Activated naive CD8-positive, alpha-beta T cell treated with anti-CD3 and anti-CD28 coated beads, Interleukin-2, amount 50 U/mL, for 16 hours (primary cell): ENCODE results near the gene WDR7.

ENCODE experiments used
- DNase-seq: peaks from one replicate; pipeline ENCODE4 v3.0.0-alpha.2; 2020; ENCODE audit warnings: low read depth, low spot score

Gene WDR7

DNA sequence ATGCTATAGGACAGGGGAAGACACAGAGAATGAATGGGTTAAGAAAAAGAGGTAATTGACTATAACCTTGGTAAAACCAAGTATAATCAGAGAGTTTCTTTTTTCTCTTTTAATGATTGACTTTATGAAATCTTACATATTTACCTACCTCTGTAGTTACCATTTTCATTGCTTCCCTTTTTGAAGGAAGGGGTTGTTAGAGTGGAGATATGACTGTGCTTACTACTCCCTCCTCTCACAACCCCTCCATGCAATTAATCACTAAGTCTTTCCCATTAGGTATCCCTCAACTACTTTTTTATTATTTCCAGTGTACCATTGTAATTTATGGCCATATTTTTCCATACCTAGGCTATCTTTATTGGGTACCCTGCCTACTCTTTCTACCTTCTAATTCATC is 71.4 kb downstream of the WDR7 start:
- no peak for DNase-seq

GRCh38 chr18:56723068-56723467 is 71.9 kb downstream of the WDR7 start:
- DNase-seq = no peak

DNA sequence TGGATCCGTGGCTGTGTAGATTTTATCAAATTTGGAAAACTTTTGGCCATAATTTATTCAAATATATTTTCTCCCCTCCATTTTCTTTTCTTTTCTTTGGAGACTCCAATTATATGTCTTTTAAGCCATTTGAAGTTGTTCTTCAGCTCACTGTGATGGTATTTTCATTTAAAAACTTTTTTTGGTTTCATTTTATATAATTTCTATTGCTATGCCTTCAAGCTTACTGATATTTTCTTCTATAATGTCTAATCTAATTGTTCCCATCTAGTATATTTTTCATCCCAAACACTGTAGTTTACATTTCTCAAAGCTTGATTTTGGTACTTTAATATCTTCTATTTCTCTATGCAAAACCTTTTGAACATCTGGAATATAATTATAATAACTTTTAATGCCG is 72.5 kb downstream of the WDR7 start:
- DNase-seq = no peak

DNA sequence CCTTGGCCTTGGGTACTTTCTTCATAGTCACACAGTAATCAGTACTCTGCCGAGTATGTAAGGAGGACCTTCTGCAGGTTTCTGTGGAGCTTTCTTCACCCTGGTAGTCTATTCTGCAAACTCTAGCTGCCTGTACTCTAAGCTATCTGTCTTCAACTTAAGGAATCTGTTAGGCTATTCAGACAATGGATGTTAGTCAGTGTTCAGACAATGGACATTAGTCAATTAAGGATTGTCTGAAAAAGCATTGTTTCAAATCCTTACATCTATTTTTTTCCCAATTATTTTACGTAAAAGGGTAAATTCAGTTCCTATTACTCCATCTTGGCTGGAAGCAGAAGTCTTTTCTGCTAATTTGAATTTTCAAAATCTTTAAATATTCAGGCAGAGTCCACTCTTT is 75.7 kb downstream of the WDR7 start:
- DNase-seq = no peak

DNA sequence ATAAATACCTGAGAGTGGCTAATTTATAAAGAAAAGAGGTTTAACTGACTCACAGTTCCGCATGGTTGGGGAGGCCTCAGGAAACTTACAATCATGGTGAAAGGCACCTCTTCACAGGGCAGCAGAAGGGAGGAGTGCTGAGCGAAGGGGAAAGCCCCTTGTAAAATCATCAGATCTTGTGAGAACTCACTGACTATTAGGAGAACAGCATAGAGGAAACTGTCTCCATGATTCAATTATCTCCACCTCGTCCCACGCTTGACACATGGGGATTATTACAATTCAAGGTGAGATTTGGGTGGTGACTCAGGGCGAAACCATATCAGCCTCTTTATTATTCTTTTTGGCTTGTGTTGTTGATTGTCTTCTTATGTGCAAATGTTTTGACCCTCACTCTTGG is 76.2 kb downstream of the WDR7 start:
- no peak for DNase-seq

GRCh38 chr18:56728741-56729140 is 77.6 kb downstream of the WDR7 start:
- no peak for DNase-seq

DNA sequence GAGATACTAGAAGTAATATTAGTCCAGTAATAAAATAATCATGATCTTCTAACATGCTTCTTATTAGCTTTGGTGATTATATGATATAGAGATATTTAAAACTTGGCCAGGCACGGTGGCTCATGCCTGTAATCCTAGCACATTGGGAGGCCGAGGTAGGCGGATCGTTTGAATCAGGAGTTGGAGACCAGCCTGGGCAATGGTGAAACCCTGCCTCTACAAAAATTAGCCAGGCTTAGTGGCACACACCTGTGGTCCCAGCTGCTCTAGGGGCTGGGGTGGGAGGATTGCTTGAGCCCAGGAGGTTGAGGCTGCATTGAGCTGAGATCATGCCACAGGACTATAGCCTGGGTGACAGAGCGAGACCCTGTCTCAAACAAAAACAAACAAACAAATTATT is 87.0 kb downstream of the WDR7 start:
- DNase-seq = no peak

DNA sequence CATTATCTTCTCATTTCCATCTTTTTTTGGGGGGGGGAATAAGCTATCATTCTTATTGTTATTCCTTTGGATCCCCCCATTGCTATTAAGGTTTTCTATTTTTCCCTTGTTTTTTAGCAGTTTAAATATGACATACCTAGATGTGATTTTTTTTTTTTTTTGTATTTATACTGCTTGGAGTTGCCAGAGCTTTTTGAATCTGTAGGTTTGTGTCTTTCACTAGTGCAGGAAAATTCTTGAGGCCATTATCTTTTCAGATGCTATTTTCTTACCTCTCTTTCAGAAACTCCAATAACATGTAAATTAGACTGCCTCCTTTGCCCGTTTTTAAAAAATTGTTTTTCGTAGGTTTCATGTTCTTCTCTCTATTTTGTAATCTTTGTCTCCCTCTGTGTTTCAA is 88.6 kb downstream of the WDR7 start:
- DNase-seq = no peak

- no peak for DNase-seq
Observed at GRCh38 chr18:56740645-56741044, 89.5 kb downstream of the WDR7 start.

DNA sequence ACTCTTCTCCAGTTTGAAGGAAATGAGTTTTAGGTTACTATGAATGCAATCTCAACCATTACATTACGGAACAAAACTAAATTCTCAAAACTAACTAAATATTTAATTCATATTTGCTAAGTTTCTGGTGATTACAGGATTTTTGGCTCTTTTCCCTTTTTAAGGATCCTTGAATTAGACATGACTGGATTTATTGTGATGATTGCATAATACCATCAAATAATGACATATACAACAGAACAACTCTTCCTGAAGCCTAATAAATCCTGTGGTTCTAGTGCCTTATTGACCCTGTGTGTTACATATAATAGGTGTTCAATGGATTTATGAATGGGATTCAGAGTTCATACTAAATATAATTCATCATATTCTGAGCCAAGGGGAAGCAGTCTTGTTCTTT is 90.5 kb downstream of the WDR7 start:
- no peak for DNase-seq

- no peak for DNase-seq
Observed at GRCh38 chr18:56743115-56743514, 92.0 kb downstream of the WDR7 start.

DNA sequence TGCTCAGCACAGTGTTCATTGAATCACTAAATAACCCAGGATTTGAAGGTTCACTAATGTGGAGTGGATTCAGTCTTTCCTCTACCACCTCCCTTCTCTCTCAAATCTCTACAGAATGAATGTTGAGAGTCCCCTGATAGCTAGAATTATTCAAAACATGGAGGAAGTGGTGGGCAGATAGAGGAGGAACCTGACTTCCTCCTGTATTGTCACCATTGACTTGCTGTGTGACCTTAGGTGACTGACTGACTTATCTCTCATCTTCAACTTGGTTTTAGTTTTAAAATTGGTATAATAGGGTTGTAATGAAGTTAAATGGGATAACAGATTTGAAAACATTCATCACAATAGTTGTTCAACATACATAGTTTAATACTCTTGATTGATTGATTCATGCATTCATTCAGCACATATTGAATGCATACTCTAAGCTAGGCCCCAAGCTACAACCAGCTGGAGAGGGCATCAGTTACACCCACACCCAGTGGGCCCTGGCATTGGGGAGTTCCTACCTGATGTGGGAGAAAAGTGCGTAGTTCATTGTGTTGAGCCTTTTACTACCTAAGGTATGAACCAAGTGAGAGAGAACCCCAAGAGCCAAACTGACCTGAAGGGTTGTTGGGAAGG is 96.0 kb downstream of the WDR7 start:
- no peak for DNase-seq

- no peak for DNase-seq
Observed at GRCh38 chr18:56747857-56748256, 96.7 kb downstream of the WDR7 start.

- DNase-seq = no peak
Observed at GRCh38 chr18:56748698-56749268, 97.6 kb downstream of the WDR7 start.

DNA sequence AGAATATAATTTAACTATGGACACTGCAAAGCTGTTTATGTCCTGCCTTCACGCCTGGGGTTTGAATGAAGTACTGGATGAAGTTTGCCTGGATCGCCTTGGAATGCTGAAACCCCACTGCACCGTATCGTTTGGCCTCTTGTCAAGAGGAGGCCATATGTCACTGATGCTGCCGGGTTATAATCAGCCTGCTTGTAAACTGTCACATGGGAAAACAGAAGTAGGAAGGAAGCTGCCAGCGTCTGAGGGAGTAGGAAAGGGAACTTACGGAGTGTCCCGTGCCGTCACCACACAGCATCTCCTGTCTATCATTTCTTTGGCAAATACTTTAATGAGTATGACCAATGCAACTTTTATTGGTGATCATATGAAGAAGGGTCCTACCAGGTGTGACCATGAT is 105.8 kb downstream of the WDR7 start:
- no peak for DNase-seq

DNA sequence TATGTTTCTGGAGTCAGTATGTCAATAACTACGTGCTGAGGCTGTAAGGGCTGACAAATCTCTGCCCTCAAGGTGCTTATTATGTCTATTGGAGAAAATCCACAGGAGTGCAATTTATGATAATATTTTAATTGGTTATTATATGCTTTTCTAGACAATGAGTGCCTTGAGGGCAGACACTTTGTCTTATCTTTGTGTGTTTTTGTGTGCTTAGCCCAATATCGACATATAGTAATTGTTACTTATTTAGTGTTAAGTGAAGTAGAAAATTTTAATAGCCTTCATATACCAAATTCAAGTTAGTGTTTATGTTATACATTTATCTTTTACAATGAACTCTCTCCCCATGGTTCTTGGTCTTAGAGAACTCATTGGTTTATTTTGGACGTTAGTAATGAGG is 118.9 kb downstream of the WDR7 start:
- DNase-seq = no peak

DNA sequence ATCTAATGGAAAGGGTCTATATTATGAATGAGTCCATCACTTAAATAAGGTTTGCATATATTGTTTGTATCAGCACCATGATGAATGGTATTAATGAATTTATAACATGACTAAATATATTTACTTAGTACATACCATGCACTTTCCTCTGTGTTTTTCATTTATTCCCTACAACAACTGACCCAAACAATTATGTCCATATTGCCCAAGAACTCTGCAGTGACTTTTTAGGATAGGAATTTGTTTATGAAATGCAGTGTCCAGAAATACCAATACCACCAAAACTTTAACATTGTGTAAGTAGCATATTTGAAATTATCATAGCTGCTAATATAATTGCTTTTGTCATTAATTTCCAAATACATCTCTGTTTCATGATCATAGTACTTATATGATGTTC is 119.7 kb downstream of the WDR7 start:
- no peak for DNase-seq

DNA sequence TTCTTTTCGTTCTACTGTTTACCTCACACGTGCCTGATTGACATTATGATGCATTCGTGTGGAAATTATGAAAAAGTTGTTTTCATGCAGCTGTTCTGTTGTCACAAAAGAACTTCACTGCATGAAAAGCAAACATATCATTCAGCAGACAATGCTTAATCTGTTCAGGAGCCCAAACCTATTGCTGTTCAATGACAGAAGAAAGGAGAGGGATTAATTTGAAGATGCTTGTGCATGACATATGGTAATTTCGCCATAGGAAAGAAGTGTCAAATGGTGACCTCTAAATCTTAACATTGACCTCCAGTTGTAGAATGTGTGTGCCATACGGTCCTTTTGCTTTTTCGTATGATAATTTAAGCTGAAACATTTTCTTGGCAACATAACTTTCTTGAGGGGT is 124.5 kb downstream of the WDR7 start:
- DNase-seq = no peak

GRCh38 chr18:56787390-56787789 is 136.2 kb downstream of the WDR7 start:
- no peak for DNase-seq

DNA sequence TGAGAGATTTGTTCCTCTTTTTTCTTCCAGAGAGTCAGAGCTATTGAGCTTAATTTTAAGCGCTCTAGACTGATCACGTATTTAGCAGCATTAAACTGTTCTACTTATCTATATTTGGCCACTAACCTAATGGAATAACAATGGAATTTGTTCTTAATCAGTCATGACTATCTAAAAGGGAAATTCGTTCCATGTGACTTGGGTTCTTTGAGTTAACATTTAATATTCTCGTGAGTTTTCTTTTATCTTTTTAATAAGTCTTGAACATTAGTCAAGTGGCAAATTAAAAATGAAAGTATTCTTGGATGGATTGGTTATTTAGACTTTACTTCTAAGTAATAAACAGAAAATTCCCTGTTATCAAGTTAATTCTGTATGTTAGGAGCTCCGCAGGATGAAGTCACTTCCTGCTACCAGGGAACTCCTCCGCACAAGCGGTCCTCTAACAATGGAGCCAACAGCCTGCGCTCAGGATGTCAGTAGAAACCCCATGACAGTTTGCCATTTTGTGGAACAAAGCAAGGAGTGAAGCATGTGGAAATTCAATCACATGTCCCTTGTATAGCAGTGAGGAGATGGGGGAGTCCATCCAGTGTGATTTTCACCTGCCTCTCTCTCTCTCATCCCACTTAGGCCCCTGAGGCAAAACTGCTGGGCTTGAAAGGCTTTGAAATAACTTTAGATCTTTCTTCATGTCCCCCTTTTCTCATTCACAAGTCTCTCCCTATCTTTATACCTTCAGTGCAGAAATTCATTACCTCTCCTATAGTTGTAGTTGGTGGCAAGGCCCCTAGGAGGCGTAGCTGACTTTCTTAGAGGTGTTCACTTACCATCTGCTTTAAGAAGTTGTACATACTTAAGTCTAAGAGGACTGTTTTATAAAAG is 138.1 kb downstream of the WDR7 start:
- no peak for DNase-seq

GRCh38 chr18:56789889-56790180 is 138.7 kb downstream of the WDR7 start:
- DNase-seq = no peak

DNA sequence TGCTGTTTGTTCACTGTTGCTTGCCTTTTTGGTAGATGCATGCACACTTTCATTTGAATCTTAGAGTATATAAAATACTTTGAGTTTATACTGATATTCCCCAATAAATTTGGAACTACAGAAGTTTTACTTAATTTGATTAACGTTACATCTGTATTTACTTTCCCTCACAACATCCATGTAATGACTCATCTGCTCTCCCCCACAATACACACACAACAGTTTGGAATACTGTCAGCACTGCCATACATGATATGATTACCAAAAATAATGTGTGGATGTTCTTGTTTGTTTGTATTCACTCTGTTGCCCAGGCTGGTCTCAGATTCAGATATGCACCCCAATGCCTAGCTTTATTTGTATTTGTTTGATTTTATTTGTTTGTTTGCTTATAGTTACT is 144.2 kb downstream of the WDR7 start:
- no peak for DNase-seq

DNA sequence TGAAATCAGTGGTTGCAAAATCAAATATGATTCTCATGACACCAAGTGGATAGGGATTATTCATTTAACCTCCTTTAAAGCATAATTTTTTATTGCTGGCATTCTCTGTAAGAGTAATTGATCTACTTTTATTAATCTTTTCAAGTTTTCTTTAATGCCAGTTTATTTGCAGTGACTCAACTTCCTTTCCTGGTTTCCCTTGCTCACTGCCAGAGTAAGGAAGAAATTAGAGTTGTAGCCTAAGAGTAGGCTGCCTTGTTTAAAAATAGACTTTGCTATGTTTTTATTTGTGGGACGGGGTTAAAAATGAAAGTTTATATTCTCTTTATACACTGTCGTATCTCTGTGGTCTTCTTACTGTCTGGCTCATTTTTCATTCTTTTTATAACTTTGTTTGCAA is 148.6 kb downstream of the WDR7 start:
- no peak for DNase-seq
